Measurements from ENCODE around the gene TTYH1.

Gene TTYH1

GRCh38 chr19:54477650-54478049, 62.4 kb downstream of the TTYH1 start:
- no peak for DNase-seq (ENCODE audit: low read depth in 2 of 2)

GRCh38 chr19:54478677-54479266, 63.5 kb downstream of the TTYH1 start:
- DNase-seq (ENCODE audit: low read depth in 2 of 2): no peak

- DNase-seq (ENCODE audit: low read depth in 2 of 2): no peak
Measured at GRCh38 chr19:54480051-54480450, 64.8 kb downstream of the TTYH1 start.

GRCh38 chr19:54481326-54481930, 66.2 kb downstream of the TTYH1 start:
- no peak for DNase-seq (ENCODE audit: low read depth in 2 of 2)

- no peak for DNase-seq (ENCODE audit: low read depth in 2 of 2)
Measured at GRCh38 chr19:54482889-54483288, 67.6 kb downstream of the TTYH1 start.

GRCh38 chr19:54484451-54484850, 69.2 kb downstream of the TTYH1 start:
- DNase-seq (ENCODE audit: low read depth in 2 of 2): no peak

GRCh38 chr19:54485851-54486250, 70.6 kb downstream of the TTYH1 start:
- no peak for DNase-seq (ENCODE audit: low read depth in 2 of 2)
